SK-N-SH (cell line): Measurements from ENCODE around the gene MGAT5B. TPM values are rescaled to one million over a fixed set of nuclear protein-coding genes. Genes with fewer than 3 reads are reported as not detected.

Experiments
- CTCF ChIA-PET: fragments of 300-600, 350-600 bp; formaldehyde crosslinking; extraction: SDS; loops from one replicate; lab custom pipeline; 2021; lab: Yijun Ruan, JAX
- POLR2A ChIA-PET: fragments of 350-600 bp; sonication (Branson Sonifier 250); formaldehyde crosslinking; extraction: SDS; loops from one replicate; lab custom pipeline; 2020; ENCODE audit warnings: antibody characterized with exemption, inconsistent platforms; lab: Yijun Ruan, JAX
- DNase-seq: peaks from one replicate; pipeline ENCODE4 v3.0.0; 2012
- H2AFZ ChIP-seq: fragments of 200-600 bp; sonication (generic); 2 replicates; pipeline ENCODE4 v1.8.1; 2016; ENCODE audit warnings: antibody characterized with exemption, mild to moderate bottlenecking, low read depth
- H3F3A ChIP-seq: fragments of 200-600 bp; sonication (generic); replicated peaks from 2 replicates; pipeline ENCODE3; 2016; ENCODE audit warnings: antibody characterized with exemption, mild to moderate bottlenecking; ENCODE audit not compliant: insufficient read depth
- H3K27ac ChIP-seq, 2 experiments: fragments of 200-500 bp in 1 of 2; fragments of 200-600 bp in 1 of 2; sonication (Bioruptor generic) in 1 of 2; sonication (generic), shearing (Covaris generic) in 1 of 2; 2 replicates each; pipeline versions ENCODE4 v1.5.1 to v1.6.1; 2014 to 2016; ENCODE audit warnings: low read depth in 2 of 2, inconsistent platforms in 1 of 2, low read length in 1 of 2, mild to moderate bottlenecking in 1 of 2, mixed read lengths in 1 of 2
- H3K27me3 ChIP-seq: fragments of 200-600 bp; sonication (generic), shearing (Covaris generic); 2 replicates; pipeline ENCODE4 v1.6.1; 2016; ENCODE audit warnings: mixed run types; ENCODE audit not compliant: insufficient read depth
- H3K36me3 ChIP-seq, 2 experiments: fragments of 200-500 bp in 1 of 2; fragments of 200-600 bp in 1 of 2; sonication (Bioruptor generic) in 1 of 2; sonication (generic) in 1 of 2; replicated peaks in 1 of 2; 2 replicates each; pipeline versions ENCODE3 to v1.5.1; 2014 to 2016; ENCODE audit warnings: low read length in 1 of 2, mild to moderate bottlenecking in 1 of 2; ENCODE audit not compliant: insufficient read depth in 2 of 2, control insufficient read depth in 1 of 2
- H3K4me1 ChIP-seq, 2 experiments: fragments of 200-500 bp in 1 of 2; fragments of 200-600 bp in 1 of 2; sonication (Bioruptor generic) in 1 of 2; sonication (generic), shearing (Covaris generic) in 1 of 2; 2 replicates each; pipeline versions ENCODE4 v1.5.1 to v1.6.1; 2014 to 2016; ENCODE audit warnings: low read depth in 1 of 2, low read length in 1 of 2, mixed run types in 1 of 2; ENCODE audit not compliant: insufficient read depth in 2 of 2, control insufficient read depth in 1 of 2
- H3K4me2 ChIP-seq: fragments of 200-600 bp; sonication (generic), shearing (Covaris generic); 2 replicates; pipeline ENCODE4 v1.6.1; 2017; ENCODE audit warnings: mixed run types
- H3K4me3 ChIP-seq, 2 experiments: fragments of 200-500 bp in 1 of 2; fragments of 200-600 bp in 1 of 2; sonication (Bioruptor generic) in 1 of 2; sonication (generic), shearing (Covaris generic) in 1 of 2; 2 replicates each; pipeline versions ENCODE4 v1.5.1 to v1.8.1; 2014 to 2016; ENCODE audit warnings: low read depth in 2 of 2, inconsistent platforms in 1 of 2, low read length in 1 of 2, mild to moderate bottlenecking in 1 of 2, mixed read lengths in 1 of 2, moderate library complexity in 1 of 2
- H3K79me2 ChIP-seq: fragments of 200-600 bp; sonication (generic); 2 replicates; pipeline ENCODE4 v1.8.1; 2017; ENCODE audit warnings: mild to moderate bottlenecking; ENCODE audit not compliant: insufficient read depth
- H3K9ac ChIP-seq: fragments of 200-600 bp; sonication (generic); 2 replicates; pipeline ENCODE4 v1.6.1; 2017; ENCODE audit warnings: mixed run types
- H3K9me2 ChIP-seq: fragments of 200-600 bp; sonication (generic); 2 replicates; pipeline ENCODE4 v1.6.1; 2017; ENCODE audit warnings: mixed run types
- H3K9me3 ChIP-seq: fragments of 200-600 bp; sonication (generic); 2 replicates; pipeline ENCODE4 v1.6.1; 2017; ENCODE audit warnings: mixed run types, mild to moderate bottlenecking, moderate library complexity
- H4K20me1 ChIP-seq: fragments of 200-600 bp; sonication (generic); 2 replicates; pipeline ENCODE4 v1.6.1; 2017; ENCODE audit warnings: mild to moderate bottlenecking, mixed run types; ENCODE audit not compliant: insufficient read depth
- EP300 ChIP-seq, 2 experiments: IDR thresholded peaks; 2 replicates each; pipeline versions ENCODE4 v1.4.0 to v1.6.1; 2012; ENCODE audit warnings: borderline replicate concordance in 1 of 2, low read depth in 1 of 2, low read length in 1 of 2
- FOXJ3 ChIP-seq: sonication (generic); formaldehyde crosslinking; IDR thresholded peaks from 2 replicates; pipeline ENCODE4 v1.5.1; 2020; ENCODE audit warnings: mild to moderate bottlenecking, missing genetic modification reagents
- GABPA ChIP-seq: IDR thresholded peaks from 2 replicates; pipeline ENCODE4 v1.4.0; 2012; ENCODE audit warnings: low read depth, mild to moderate bottlenecking
- GATA2 ChIP-seq: sonication (generic); formaldehyde crosslinking; IDR thresholded peaks from 2 replicates; pipeline ENCODE4 v1.5.0; 2020; ENCODE audit warnings: mild to moderate bottlenecking, missing genetic modification reagents
- IRF3 ChIP-seq: fragments of 150-350 bp; IDR thresholded peaks from 2 replicates; pipeline ENCODE4 v1.6.1; 2016; ENCODE audit warnings: mild to moderate bottlenecking, low read depth, low read length
- JUND ChIP-seq: IDR thresholded peaks from 2 replicates; pipeline ENCODE4 v1.4.0; 2012
- MAX ChIP-seq: IDR thresholded peaks from 2 replicates; pipeline ENCODE4 v1.4.0; 2012; ENCODE audit warnings: low read depth
- MEF2A ChIP-seq: IDR thresholded peaks from 2 replicates; pipeline ENCODE4 v1.4.0; 2012; ENCODE audit warnings: low read depth, borderline replicate concordance
- PBX3 ChIP-seq: IDR thresholded peaks from 2 replicates; pipeline ENCODE4; 2012
- POLR2AphosphoS5 ChIP-seq: IDR thresholded peaks from 2 replicates; pipeline ENCODE4 v1.6.1; 2012; ENCODE audit warnings: low read depth, low read length
- RAD21 ChIP-seq: IDR thresholded peaks from 2 replicates; pipeline ENCODE4 v1.6.1; 2012; ENCODE audit warnings: mild to moderate bottlenecking, low read length
- RCOR1 ChIP-seq: fragments of 150-350 bp; IDR thresholded peaks from 2 replicates; pipeline ENCODE4 v1.6.1; 2017; ENCODE audit warnings: antibody characterized with exemption, low read length
- SIN3A ChIP-seq: IDR thresholded peaks from 2 replicates; pipeline ENCODE4 v1.6.1; 2012; ENCODE audit warnings: low read depth, mild to moderate bottlenecking, low read length, moderate library complexity, borderline replicate concordance
- TAF1 ChIP-seq: IDR thresholded peaks from 2 replicates; pipeline ENCODE4 v1.6.1; 2012; ENCODE audit warnings: low read depth, mild to moderate bottlenecking, low read length, moderate library complexity, borderline replicate concordance
- TEAD4 ChIP-seq: IDR thresholded peaks from 2 replicates; pipeline ENCODE4 v1.4.0; 2012; ENCODE audit warnings: mild to moderate bottlenecking, borderline replicate concordance; ENCODE audit not compliant: insufficient read depth
- YY1 ChIP-seq: IDR thresholded peaks from 2 replicates; pipeline ENCODE4 v1.4.0; 2012; ENCODE audit warnings: low read depth, mild to moderate bottlenecking
- ZBTB33 ChIP-seq: IDR thresholded peaks from 2 replicates; pipeline ENCODE4 v1.4.0; 2012; ENCODE audit warnings: low read depth, borderline replicate concordance
- WGBS: methylation state at CpG from one replicate; pipeline ENCODE4 v1.1.6; 2017; ENCODE audit warnings: low lambda C conversion rate; 5-methylcytosine and 5-hydroxymethylcytosine counted together
- polyA plus RNA-seq, 3 experiments: library from polyadenylated mRNA; depleted of rRNA; stranded (reverse); fragments of >200 nt; gene quantifications; 2 replicates each; pipeline ENCODE4 v1.2.3, GENCODE V29; 2012

The MGAT5B gene
- polyA plus RNA-seq, 1 of the 3 experiments (the other 2 are of a cell fraction) = 13.8 TPM

GRCh38 chr17:76949913-76950695 is 81.9 kb downstream of the MGAT5B start:
- H3K36me3 ChIP-seq = no peaks in the 10 kb centered on the region
- H3K4me1 ChIP-seq = peaks cover 0 to 11% of the 10 kb centered on the region in 2 experiments; a peak in 1 of 4 replicates
- no peaks in the 10 kb centered on the region for H4K20me1 ChIP-seq
- H3K4me3 ChIP-seq = no peak overlapping the region
- H3F3A ChIP-seq = no peaks in the 10 kb centered on the region
- no peaks in the 10 kb centered on the region for H3K9me3 ChIP-seq
- no peak overlapping the region for H3K9ac ChIP-seq
- H3K4me2 ChIP-seq = no peak overlapping the region
- POLR2A ChIA-PET = interaction anchor here (0.5 to 1.0 kb wide), 2 partner anchors 20 to 101 kb away, joined by 3 to 4 read pairs; no protein-coding TSS in a partner anchor
- no peak for DNase-seq
- H3K27ac ChIP-seq = no peak overlapping the region
- no peaks in the 10 kb centered on the region for H3K9me2 ChIP-seq
- no peak overlapping the region for H2AFZ ChIP-seq
- TF ChIP-seq PBX3 = no peak
- WGBS = 86% methylated on average over 18 of the region's 18 CpGs
- CTCF ChIA-PET = no interaction called here
- no peaks in the 10 kb centered on the region for H3K79me2 ChIP-seq
- no peaks in the 10 kb centered on the region for H3K27me3 ChIP-seq

- H4K20me1 ChIP-seq = no peaks in the 10 kb centered on the region
- DNase-seq = no peak
- H3K4me3 ChIP-seq = no peak overlapping the region
- H3K4me1 ChIP-seq = peaks cover 0 to 6% of the 10 kb centered on the region in 2 experiments; a peak in 1 of 4 replicates
- H3K4me2 ChIP-seq = no peak overlapping the region
- no peaks in the 10 kb centered on the region for H3K9me3 ChIP-seq
- H3K9ac ChIP-seq = no peak overlapping the region
- H3K27me3 ChIP-seq = no peaks in the 10 kb centered on the region
- no peaks in the 10 kb centered on the region for H3K79me2 ChIP-seq
- 80% methylated on average over 8 of the region's 8 CpGs for WGBS
- TF ChIP-seq EP300 (IDR thresholded peaks at IDR 0.05; ENCODE audit: borderline replicate concordance in 1 of 2, low read depth in 1 of 2, low read length in 1 of 2) = no peak
- TF ChIP-seq GABPA = no peak
- TF ChIP-seq FOXJ3 (CRISPR knock-in tag) = no peak
- no peak for TF ChIP-seq TAF1
- TF ChIP-seq IRF3 = no peak
- TF ChIP-seq RAD21 = no peak
- no peak for TF ChIP-seq GATA2
- TF ChIP-seq YY1 = no peak
- no peak for TF ChIP-seq TEAD4
- TF ChIP-seq MEF2A = no peak
- TF ChIP-seq RCOR1 = no peak
- TF ChIP-seq MAX = no peak
- TF ChIP-seq POLR2AphosphoS5 = no peak
- no peak for TF ChIP-seq ZBTB33
- no peak for TF ChIP-seq SIN3A
- no peak for TF ChIP-seq JUND
- H3F3A ChIP-seq = no peaks in the 10 kb centered on the region
- H2AFZ ChIP-seq = no peak overlapping the region
- H3K9me2 ChIP-seq = no peaks in the 10 kb centered on the region
- ChIA-PET CTCF (no interaction called here), POLR2A (no interaction called here)
- H3K36me3 ChIP-seq = no peaks in the 10 kb centered on the region
- H3K27ac ChIP-seq = no peak overlapping the region
These were observed 83.2 kb downstream of the MGAT5B start for GRCh38 chr17:76951375-76951905.
